Subcutaneous adipose tissue (tissue), 4 donors: ENCODE measurements around the gene MYBPC1. TPM values are rescaled to one million over a fixed set of nuclear protein-coding genes. Genes with fewer than 3 reads are reported as not detected.

Experiments used
- CTCF ChIP-seq: fragments of 450-650 bp; IDR thresholded peaks from one replicate; pipeline ENCODE4 v1.5.1; 2016; ENCODE audit warnings: low read depth, mild to moderate bottlenecking, control low read depth, antibody characterized with exemption, moderate library complexity
- total RNA-seq, 4 donors: library from RNA; depleted of rRNA; stranded (reverse); fragments of >200 nt; gene quantifications; one replicate each; pipeline ENCODE4 v1.1.0, GENCODE V29; 2016

The MYBPC1 gene
- total RNA-seq, 4 donors from 2014 or later: 0.17 to 0.66 TPM; not detected in 2

DNA sequence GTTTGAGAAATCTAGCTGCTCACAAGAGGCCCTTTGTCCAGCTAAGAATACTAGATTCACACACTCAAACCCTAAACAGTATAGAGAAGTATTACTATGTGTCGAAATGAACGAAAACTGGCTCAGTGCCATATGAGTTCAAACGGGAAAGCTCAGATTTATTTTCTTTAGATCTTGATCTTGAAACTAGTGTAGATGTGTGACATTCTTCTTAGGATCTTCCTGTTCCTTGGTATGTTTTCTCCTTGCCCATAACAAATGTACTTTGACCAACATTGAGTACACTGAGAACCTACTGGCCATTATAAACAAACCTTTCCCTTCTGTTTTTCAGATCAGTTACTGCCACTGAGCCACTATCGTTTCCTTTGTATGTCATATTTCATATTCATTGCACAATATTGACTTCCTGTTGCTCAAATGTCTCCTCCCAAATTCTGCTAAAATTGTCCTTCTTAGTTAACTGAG lies 21.3 kb downstream of the MYBPC1 start:
- no peak for TF ChIP-seq CTCF

DNA sequence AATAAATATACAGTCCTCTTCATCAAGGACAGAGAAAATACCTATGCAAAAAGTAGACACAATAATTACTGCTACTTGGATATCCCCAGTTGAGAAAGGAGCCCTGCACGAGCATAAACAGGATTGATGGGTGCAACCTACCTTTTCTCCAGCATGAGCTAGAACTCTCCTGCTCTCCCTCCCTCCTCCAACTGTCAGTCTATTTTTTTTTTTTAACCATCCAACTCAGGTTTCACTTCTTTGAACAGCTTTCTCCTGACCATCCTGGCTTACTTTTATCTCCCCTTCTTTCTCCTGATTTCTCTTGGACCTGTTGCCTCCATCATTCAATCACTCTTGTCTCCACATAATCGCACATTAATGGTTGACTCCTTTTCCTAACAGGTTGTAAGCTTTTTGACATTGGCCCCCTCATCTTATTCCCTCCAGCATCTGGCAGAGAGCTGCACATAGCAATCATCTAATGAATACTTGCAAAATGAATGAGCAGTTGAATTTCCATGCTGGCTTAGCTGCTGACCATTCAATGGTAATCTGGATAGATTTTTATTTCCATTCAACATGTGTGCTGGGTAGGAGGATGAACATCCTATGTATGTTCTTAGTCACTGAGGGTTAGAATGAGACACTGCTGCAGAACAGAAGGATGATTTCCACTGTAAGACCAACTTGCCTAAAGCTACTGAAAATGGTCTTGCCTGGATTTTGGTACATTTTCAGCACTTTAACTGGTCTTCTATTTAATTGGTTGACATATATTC lies 24.4 kb downstream of the MYBPC1 start:
- TF ChIP-seq CTCF: no peak

- no peak for TF ChIP-seq CTCF
These were observed 25.3 kb downstream of the MYBPC1 start for GRCh38 chr12:101619858-101620761.

DNA sequence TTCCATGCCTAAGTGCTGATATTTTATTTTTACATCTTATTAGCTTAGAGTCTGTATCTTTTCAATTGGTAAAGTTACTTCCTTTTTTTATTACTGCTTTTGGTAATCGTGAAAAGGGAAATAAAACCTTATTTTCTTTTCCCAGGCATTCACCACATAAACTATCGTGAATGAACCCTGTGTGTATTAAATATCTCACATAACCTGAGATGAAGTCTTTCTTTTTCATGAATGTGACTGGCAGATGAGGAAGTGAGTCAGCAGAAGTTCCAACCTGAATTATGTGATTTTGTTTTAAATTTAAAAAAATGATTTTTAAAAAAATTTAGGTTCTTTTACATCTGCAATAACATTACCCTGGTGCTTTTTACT lies 26.0 kb downstream of the MYBPC1 start:
- no peak for TF ChIP-seq CTCF

- no peak for TF ChIP-seq CTCF
These were observed 33.9 kb downstream of the MYBPC1 start for GRCh38 chr12:101628676-101629075.

DNA sequence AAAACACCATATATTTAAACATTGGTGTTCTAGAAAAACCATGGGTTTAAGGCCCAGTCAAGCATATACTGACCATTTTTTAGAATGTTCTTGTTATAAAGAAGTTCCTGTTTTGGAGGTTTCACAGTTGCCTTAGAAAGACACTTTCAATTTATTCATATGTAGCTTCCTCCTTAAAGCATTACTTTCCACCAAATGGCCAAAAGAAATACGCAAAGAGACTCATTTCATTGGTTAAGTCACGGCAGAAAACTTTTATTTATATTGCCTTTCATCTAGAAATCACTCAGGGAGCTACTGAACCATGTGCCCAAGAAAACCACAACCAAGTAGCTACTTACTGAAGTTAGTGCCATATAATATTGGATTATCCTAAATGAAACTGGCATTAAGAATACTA lies 40.0 kb downstream of the MYBPC1 start:
- TF ChIP-seq CTCF: no peak

DNA sequence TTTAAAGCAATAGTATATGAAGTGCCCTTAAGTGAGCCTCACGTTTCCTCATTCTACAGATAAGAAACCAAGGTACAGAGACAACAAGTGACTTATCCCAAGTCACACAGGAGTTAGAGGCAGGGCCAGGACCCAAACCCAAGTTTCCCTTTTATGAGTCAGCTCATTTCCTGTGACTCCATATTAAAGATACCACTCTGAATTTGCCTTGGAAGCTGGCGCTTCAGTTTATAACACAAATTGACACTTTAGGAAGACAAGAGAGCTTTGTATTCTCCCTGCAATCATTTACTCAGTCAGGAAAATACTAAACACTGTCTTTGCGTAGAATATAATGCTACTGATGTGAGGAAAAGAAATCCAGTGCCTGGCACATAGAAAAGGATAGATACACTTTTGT lies 43.2 kb downstream of the MYBPC1 start:
- no peak for TF ChIP-seq CTCF
